Stimulated activated naive CD4-positive, alpha-beta T cell (primary cell): ENCODE data around the gene WNT9B.
"Not testable (repeated sequence)": the region's sequence is repeated elsewhere in the genome, so short reads cannot be mapped to it uniquely, and the experiment has no call there.

ENCODE experiments used
- DNase-seq, 6 experiments: peaks; one replicate each; lab custom pipeline; 2025; lab: John Stamatoyannopoulos, UW

WNT9B gene

DNA sequence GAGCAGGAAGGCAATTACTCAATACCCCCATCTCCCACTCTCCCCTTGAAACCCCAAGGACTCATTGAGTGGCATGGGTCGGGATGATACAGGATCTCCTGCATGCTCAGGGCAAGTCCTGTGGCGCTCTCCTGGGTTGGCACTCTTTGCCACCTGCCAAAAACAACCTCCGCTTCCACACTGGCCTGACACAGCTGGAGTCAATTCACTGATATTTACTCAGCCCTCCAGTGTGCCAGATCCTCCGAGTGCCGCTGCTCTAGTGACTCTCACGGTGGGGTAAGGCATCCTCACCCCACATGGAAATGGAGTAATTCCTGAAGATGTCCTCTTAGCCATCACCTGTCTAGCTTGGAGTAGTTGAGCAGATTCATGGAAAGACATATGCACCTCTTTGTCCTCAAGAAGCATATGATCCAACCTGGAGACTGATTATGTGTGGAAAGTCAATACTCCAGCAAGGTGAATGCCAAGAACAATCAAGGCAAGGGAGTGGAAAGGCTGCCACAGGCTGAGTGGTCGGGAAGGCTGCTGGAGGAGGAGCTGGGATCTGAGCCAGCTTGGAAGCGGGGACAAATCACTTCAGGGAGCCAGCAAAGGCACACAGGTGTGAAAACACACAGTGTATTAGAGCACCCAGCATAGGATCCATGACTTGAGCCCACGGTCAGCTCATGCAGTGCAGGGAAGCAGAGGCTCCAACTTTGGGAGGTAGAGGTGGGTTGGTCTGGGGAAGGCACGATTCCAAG is 59.0 kb downstream of the WNT9B start:
- DNase-seq = no peak

GRCh38 chr17:46911311-46911710 is 59.9 kb downstream of the WNT9B start:
- no peak for DNase-seq

GRCh38 chr17:46915596-46915995 is 64.2 kb downstream of the WNT9B start:
- DNase-seq = no peak

- DNase-seq = no peak
These were observed 64.8 kb downstream of the WNT9B start for GRCh38 chr17:46916211-46916610.

DNA sequence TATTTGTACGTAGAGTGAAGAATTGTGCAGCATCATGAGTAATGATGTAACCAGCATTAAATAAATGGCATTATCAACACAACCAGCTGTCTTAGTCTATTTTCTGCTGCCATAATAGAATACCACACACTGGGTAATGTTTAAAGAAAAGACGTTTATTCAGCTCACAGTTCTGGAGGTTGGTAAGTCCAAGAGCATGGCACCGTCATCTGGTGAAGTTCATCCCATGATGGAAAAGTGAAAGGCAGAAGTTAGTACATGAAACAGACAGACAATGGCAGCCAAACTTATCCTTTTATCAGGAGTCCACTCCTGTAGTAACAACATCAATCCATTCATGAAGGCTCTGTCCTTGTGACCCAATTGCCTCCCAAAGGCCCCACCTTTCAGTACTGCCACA is 65.2 kb downstream of the WNT9B start:
- no peak for DNase-seq

GRCh38 chr17:46917041-46917440 is 65.7 kb downstream of the WNT9B start:
- DNase-seq = no peak

GRCh38 chr17:46917516-46917915 is 66.1 kb downstream of the WNT9B start:
- no peak for DNase-seq

GRCh38 chr17:46921962-46922361 is 70.6 kb downstream of the WNT9B start:
- DNase-seq = not testable (repeated sequence)

DNA sequence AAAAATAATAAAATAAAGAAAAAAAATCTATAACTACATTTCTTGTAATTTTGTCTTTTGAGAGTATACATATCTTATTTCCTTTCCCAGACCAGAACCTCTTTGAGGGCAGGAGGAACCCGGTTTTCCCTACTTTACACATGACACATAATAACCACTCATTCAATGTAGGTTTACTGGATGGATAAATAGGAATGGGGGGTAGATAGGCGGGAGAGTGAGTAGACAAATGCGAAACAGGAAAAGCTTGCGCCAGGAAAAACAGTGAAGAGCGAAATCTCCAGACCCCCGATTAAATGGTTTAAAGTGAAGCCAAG is 71.1 kb downstream of the WNT9B start:
- DNase-seq = no peak

DNA sequence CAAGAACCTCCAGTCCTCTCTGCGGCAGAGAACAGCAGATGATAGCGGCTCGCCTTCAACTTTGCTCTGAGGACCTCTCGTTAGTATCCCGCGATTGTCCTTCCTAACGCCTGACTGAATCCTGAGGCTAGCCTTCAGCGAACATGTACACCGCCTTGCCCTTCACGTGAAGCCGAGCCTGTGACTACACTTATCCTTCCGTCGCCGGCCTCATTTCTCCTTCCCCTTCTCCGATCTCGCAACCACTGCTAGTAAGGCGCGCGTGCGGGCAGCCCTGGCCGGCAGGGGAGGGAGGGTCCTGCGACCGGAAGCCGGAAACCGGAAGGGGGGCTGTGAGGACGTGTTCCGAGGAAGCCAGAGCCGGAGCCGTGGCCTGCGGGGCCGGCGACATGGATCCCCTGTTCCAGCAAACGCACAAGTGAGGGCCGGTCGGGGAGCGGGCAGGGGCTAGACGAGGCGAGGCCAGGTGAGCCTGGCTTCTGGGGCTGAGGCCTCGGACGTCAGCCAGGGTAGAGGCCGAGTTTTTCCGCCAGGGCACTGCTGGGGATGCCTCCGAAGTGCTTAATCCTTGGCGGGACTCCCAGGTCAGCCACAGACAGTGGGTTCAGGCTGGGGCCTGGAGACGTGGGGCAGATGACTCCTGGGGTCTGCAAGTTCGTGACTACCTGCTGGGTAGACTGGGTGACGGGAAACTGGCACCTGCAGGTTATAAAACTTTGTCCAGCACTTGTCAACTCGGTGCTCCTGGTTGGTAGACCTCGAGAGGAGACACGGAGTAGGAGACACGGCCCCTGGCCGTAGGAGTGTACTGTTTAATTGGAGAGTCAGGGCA is 71.6 kb downstream of the WNT9B start, which contains the start of gene GOSR2:
Gene GOSR2 (plus strand): TSS at position 357 of the 832 bp plus-strand sequence. CDS start 33 bp downstream, at position 390.
- DNase-seq = peak; percentile 64 to 90 (median 80)

DNA sequence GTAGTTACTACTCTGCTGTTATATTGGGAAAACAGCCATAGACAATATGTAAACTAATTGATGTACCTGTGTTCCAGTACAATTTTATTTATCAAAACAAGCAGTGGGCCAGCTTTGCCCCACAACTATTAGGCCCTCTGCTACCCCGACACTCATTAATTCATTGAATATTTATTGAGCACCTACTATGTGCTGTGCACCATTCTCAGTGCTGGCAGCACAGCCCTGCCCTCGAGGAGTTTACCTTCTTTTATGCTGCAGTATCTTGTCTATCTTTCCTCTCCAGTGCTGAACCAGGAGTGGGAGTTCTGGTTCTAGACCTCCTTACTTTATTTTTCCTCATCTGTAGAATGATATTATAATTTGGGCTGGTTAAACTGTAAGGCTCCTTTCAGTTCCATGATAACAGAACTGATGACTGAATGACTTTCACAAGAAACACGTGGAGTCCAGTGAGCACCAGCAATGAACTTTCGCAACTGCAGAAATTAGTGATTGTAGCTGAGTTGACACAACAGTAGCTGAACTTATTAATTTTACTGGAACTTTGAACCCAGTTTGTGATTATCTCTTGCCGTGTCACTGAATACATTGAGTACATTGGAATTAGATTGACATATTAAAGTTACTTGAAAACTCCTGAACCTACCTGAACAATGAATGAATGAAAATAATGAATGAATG is 73.9 kb downstream of the WNT9B start:
- no peak for DNase-seq

GRCh38 chr17:46928467-46929261 is 77.3 kb downstream of the WNT9B start:
- DNase-seq = no peak

DNA sequence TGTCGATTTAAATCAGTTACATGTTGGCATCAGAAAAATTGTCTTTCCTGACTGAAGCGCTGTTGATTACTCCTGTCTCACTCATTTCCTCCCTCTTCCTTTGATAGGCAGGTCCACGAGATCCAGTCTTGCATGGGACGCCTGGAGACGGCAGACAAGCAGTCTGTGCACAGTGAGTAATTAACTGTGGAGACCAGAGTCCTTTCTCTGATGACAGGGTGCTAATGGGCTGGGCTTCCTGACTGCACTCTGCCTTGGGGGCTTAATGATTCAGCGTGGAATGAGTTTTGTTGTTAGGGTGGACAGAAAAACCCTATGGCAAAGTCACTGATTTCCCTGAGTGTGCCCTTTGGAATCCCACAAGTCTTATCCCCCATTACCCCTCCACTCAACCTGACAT is 78.0 kb downstream of the WNT9B start:
- no peak for DNase-seq

GRCh38 chr17:46930051-46930450 is 78.7 kb downstream of the WNT9B start:
- no peak for DNase-seq

DNA sequence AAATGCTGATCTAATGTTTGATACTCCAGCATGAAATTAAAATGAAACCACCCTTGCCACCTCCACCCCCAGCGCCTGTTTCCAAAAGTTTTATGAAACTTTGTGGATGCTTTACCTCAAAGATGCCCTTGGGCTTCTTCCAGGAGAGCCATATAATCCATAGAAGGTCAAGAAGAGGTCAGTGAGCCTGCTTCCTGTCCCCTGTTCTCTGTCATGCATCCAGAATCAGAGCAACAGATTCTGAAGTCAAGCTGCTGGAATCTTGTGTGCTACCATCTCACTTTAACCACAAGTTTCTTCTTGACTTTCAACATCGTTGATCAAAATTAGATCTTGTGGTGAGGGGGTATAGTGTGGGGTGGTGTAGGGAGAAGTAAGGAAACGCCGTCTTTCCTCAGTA is 80.2 kb downstream of the WNT9B start:
- DNase-seq = no peak

- DNase-seq = no peak
These were observed 84.4 kb downstream of the WNT9B start for GRCh38 chr17:46935658-46936266.
